ENCODE data around the gene TMEM151B. TPM values are rescaled to one million over a fixed set of nuclear protein-coding genes. Genes with fewer than 3 reads are reported as not detected.

Gene TMEM151B
- total and polyA plus RNA-seq, 2 donors (not counting 1 experiment from before 2014, with no cell fraction given), result 0.01 to 0.10 TPM

DNA sequence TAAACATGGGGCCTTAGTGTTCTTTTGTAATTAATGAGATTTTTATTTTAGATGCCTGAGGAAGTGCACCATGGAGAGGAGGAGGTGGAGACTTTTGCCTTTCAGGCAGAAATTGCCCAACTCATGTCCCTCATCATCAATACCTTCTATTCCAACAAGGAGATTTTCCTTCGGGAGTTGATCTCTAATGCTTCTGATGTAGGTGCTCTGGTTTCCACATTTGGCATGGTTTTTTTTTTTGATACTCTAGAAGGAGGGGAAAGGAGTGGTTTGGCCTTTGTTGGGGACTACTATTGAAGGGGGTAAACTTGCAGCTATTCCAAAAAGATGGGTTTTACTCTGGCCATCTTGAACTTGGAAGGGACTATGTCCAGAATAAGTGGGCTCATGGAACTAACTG, 21.7 kb upstream of the TMEM151B start:
- Histone ChIP-seq H4K20me1 (ENCODE audit: control insufficient read depth, insufficient read depth, low read length, poor library complexity, severe bottlenecking) (peaks cover 61% of the 10 kb centered on the region), H3K4me1 (ENCODE audit: control insufficient read depth in 2 of 2, insufficient read depth in 2 of 2, low read length in 2 of 2) (peaks cover 12 to 32% of the 10 kb centered on the region in 2 donors), H3K4me2 (replicated peaks; ENCODE audit: low read depth, low read length, poor library complexity, severe bottlenecking) (peak overlapping the region; percentile 97), H3K9ac (ENCODE audit: low read length) (peak overlapping the region; percentile 99), H3K27me3 (replicated peaks in 1 of 4; ENCODE audit: control extremely low read depth in 1 of 4, control insufficient read depth in 3 of 4, insufficient read depth in 4 of 4, low read length in 3 of 4) (no peaks in the 10 kb centered on the region), H3K4me3 (ENCODE audit: control extremely low read depth in 1 of 5, extremely low read depth in 1 of 5, insufficient read depth in 1 of 5, low read depth in 2 of 5, low read length in 4 of 5) (peak overlapping the region in 4 of 5 experiments; percentile 86 to 100 (median 99)), H2AFZ (ENCODE audit: insufficient read depth, low read depth, low read length, poor library complexity, severe bottlenecking) (no peak overlapping the region), H3K36me3 (replicated peaks in 1 of 2; ENCODE audit: control extremely low read depth in 1 of 2, control insufficient read depth in 1 of 2, extremely low read depth in 1 of 2, insufficient read depth in 2 of 2, low read length in 1 of 2) (peaks cover 9 to 56% of the 10 kb centered on the region in 2 experiments), H3K27ac (ENCODE audit: low read length in 2 of 2) (peak overlapping the region; percentile 93 to 99), H3K79me2 (ENCODE audit: control insufficient read depth, insufficient read depth, low read length) (peaks cover 40% of the 10 kb centered on the region), H3K9me3 (ENCODE audit: control extremely low read depth in 1 of 3, control insufficient read depth in 2 of 3, insufficient read depth in 1 of 3, low read length in 2 of 3) (no peaks in the 10 kb centered on the region)
- TF ChIP-seq CTCF (IDR thresholded peaks at IDR 0.05) (no peak), EZH2 (IDR thresholded peaks at IDR 0.05; ENCODE audit: borderline replicate concordance, insufficient read depth, low read depth, low read length, poor library complexity, severe bottlenecking) (no peak)
- peaks cover 56% of the 10 kb centered on the region for H3K4me1 Mint-ChIP-seq
- ATAC-seq (ENCODE audit: low read depth) (no peak), DNase-seq (no peak)
- intact Hi-C loops (cut with micrococcal nuclease), result loop anchor here (5.0 kb wide), 1 partner anchor 121 kb away; the partner anchor contains the start of genes MRPL14 and TMEM63B
- no peaks in the 10 kb centered on the region for H3K27me3 Mint-ChIP-seq
- H3K9me3 Mint-ChIP-seq (ENCODE audit: insufficient read depth), result no peaks in the 10 kb centered on the region
- H3K27ac Mint-ChIP-seq, result peak overlapping the region; percentile 95
- ChIA-PET CTCF (interaction anchor here (0.9 to 7.6 kb wide), 5 partner anchors 7 to 76 kb away, joined by 3 to 68 read pairs (median 3); partner anchors contain the start of genes AARS2 and SLC35B2), POLR2A (interaction anchor here (1.0 to 5.2 kb wide), 2 partner anchors 12 to 14 kb away, joined by 3 to 105 read pairs; partner anchors contain the start of gene NFKBIE)
- peak overlapping the region; percentile 96 for H3K4me3 Mint-ChIP-seq
- no CpG with 5 or more reads among the region's 1 CpG for WGBS (ENCODE audit: insufficient coverage)

DNA sequence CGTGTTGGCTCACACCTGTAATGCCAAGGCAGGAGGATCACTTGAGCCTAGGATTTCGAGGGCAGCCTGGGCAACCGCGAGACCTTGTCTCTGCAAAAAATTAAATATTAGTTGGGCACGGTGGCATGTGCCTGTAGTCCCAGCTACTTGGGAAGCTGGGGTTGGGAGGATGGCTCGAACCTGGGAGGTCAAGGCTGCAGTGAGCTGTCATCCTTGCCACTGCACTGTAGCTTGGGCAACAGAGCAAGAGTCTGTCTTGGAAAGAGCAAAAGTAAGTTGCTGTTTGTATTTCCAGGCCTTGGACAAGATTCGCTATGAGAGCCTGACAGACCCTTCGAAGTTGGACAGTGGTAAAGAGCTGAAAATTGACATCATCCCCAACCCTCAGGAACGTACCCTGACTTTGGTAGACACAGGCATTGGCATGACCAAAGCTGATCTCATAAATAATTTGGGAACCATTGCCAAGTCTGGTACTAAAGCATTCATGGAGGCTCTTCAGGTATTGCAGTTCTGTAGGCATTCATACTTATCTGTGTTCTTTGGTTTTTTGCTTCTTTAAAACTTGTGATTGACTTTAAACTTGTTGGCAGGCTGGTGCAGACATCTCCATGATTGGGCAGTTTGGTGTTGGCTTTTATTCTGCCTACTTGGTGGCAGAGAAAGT, 21.0 kb upstream of the TMEM151B start:
- Histone ChIP-seq H3K4me2 (replicated peaks; ENCODE audit: low read depth, low read length, poor library complexity, severe bottlenecking) (peak overlapping the region; percentile 97), H4K20me1 (ENCODE audit: control insufficient read depth, insufficient read depth, low read length, poor library complexity, severe bottlenecking) (peaks cover 67% of the 10 kb centered on the region), H3K4me3 (ENCODE audit: control extremely low read depth in 1 of 5, extremely low read depth in 1 of 5, insufficient read depth in 1 of 5, low read depth in 2 of 5, low read length in 4 of 5) (peak overlapping the region in 1 of 5 experiments; percentile 5), H3K9ac (ENCODE audit: low read length) (no peak overlapping the region), H3K27me3 (replicated peaks in 1 of 4; ENCODE audit: control extremely low read depth in 1 of 4, control insufficient read depth in 3 of 4, insufficient read depth in 4 of 4, low read length in 3 of 4) (no peaks in the 10 kb centered on the region), H3K36me3 (replicated peaks in 1 of 2; ENCODE audit: control extremely low read depth in 1 of 2, control insufficient read depth in 1 of 2, extremely low read depth in 1 of 2, insufficient read depth in 2 of 2, low read length in 1 of 2) (peaks cover 9 to 62% of the 10 kb centered on the region in 2 experiments), H2AFZ (ENCODE audit: insufficient read depth, low read depth, low read length, poor library complexity, severe bottlenecking) (no peak overlapping the region), H3K9me3 (ENCODE audit: control extremely low read depth in 1 of 3, control insufficient read depth in 2 of 3, insufficient read depth in 1 of 3, low read length in 2 of 3) (no peaks in the 10 kb centered on the region), H3K79me2 (ENCODE audit: control insufficient read depth, insufficient read depth, low read length) (peaks cover 40% of the 10 kb centered on the region), H3K27ac (ENCODE audit: low read length in 2 of 2) (no peak overlapping the region), H3K4me1 (ENCODE audit: control insufficient read depth in 2 of 2, insufficient read depth in 2 of 2, low read length in 2 of 2) (peaks cover 12 to 36% of the 10 kb centered on the region in 2 donors)
- Mint-ChIP-seq H3K4me3 (peak overlapping the region; percentile 96), H3K27ac (peak overlapping the region; percentile 95), H3K4me1 (peaks cover 61% of the 10 kb centered on the region), H3K9me3 (ENCODE audit: insufficient read depth) (no peaks in the 10 kb centered on the region), H3K27me3 (no peaks in the 10 kb centered on the region)
- intact Hi-C loops (cut with micrococcal nuclease), result loop anchor here (5.0 kb wide), 1 partner anchor 122 kb away; the partner anchor contains the start of genes MRPL14 and TMEM63B
- ChIA-PET CTCF (interaction anchor here (1.1 to 2.5 kb wide), 2 partner anchors 13 to 77 kb away, joined by 3 to 11 read pairs; no protein-coding TSS in a partner anchor), POLR2A (interaction anchor here (0.6 to 5.2 kb wide), 2 partner anchors 14 to 28 kb away, joined by 4 to 105 read pairs; partner anchors contain the start of gene NFKBIE)
- TF ChIP-seq CTCF (IDR thresholded peaks at IDR 0.05) (no peak), EZH2 (IDR thresholded peaks at IDR 0.05; ENCODE audit: borderline replicate concordance, insufficient read depth, low read depth, low read length, poor library complexity, severe bottlenecking) (no peak)
- DNase-seq (no peak), ATAC-seq (ENCODE audit: low read depth) (no peak)
- 79% methylated on average over 6 of the region's 9 CpGs for WGBS (ENCODE audit: insufficient coverage)
